ENCODE results near the gene LPAR5. TPM values are rescaled to one million over a fixed set of nuclear protein-coding genes. Genes with fewer than 3 reads are reported as not detected.

Gene LPAR5
- total RNA-seq, 4 donors from 2014 or later = 11.0 to 16.4 (median 12.4) TPM

DNA sequence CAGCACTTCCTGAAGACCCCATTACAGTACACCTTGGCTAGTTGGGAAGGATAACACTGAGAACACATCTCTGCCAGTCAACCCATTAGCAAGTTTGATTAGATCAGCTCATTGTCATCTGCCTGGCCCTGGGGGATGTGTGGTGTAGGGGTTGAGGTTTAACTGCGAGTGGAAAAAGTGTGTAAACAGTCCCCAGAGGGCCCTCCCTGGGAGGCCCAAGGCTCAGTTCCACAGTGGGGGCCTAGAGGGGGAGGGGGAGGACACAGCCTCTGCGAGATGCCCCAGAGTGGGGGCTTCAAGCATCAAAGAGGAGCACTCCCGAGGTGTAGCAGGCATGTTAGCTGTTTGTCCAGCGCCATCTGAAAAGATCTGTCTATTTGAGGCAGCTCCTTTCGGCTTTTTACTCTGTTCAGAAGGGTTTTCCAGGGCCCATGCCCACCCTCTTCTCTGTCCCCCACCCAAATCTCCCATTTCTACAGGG, 344 bp downstream of the LPAR5 start:
- no peak for DNase-seq (ENCODE audit: low spot score in 2 of 2)
- no peak overlapping the region for H3K4me3 ChIP-seq (ENCODE audit: low read depth, poor library complexity, severe bottlenecking)
- intact Hi-C loops (cut with DNase I; ENCODE audit: low total_unique reads) = no loop called here
- 30 to 41% methylated on average over 5 of the region's 5 CpGs for WGBS, 2 donors
- TF ChIP-seq, protein P1, sequence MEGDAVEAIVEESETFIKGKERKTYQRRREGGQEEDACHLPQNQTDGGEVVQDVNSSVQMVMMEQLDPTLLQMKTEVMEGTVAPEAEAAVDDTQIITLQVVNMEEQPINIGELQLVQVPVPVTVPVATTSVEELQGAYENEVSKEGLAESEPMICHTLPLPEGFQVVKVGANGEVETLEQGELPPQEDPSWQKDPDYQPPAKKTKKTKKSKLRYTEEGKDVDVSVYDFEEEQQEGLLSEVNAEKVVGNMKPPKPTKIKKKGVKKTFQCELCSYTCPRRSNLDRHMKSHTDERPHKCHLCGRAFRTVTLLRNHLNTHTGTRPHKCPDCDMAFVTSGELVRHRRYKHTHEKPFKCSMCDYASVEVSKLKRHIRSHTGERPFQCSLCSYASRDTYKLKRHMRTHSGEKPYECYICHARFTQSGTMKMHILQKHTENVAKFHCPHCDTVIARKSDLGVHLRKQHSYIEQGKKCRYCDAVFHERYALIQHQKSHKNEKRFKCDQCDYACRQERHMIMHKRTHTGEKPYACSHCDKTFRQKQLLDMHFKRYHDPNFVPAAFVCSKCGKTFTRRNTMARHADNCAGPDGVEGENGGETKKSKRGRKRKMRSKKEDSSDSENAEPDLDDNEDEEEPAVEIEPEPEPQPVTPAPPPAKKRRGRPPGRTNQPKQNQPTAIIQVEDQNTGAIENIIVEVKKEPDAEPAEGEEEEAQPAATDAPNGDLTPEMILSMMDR (IDR thresholded peaks at IDR 0.05) = no peak
- TF ChIP-seq POLR2A (IDR thresholded peaks at IDR 0.05) = no peak

DNA sequence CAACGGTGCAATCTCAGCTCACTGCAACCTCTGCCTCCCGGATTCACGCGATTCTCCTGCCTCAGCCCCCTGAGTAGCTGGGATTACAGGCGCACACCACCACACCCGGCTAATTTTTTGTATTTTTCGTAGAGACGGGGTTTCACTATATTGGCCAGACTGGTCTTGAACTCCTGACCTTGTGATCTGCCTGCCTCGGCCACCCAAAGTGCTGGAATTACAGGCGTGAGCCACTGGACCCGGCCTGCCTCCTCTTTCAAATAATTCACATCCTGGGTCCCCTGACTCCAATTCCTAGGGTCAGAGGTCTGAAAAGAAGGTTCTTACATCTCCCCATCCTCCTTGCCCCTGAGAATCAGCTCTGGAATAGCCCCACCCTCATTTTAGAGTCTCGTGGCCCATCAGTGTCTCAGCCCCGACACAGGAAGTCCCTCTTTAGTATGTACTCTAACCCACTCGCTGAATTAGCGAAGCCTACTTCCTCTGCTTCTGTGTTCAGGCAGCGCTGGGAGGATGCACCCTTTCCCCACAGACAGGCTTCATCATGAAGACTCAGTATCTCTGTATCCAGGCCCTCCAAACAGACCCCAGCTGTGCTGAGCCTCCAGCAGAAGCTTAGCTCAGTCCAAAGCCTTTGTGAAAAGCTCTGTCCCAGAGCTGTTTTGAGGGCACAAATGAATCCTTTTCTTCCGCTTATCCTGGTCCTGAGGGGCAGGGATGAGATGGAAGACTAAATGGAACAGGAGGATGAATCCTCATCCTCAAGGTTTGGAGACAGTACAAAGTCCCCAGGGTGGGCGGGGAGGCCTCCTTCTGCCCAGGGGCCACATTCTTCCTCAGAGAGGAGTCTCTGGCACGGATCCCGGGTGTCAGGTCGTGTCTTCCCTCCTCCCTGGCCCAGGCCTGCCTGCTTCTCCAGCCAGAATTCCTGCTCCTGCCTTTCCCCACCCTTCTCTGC, 3.5 kb downstream of the LPAR5 start:
- intact Hi-C loops (cut with DNase I; ENCODE audit: low total_unique reads) = no loop called here
- WGBS, 2 donors = 50 to 51% methylated on average over 21 of the region's 21 CpGs
- no peak overlapping the region for H3K4me3 ChIP-seq (ENCODE audit: low read depth, poor library complexity, severe bottlenecking)
- TF ChIP-seq, protein P1 (IDR thresholded peaks at IDR 0.05) = no peak
- no peak for TF ChIP-seq POLR2A (IDR thresholded peaks at IDR 0.05)
- peak in 1 of 2 donors; percentile 39 for DNase-seq (ENCODE audit: low spot score in 2 of 2)

DNA sequence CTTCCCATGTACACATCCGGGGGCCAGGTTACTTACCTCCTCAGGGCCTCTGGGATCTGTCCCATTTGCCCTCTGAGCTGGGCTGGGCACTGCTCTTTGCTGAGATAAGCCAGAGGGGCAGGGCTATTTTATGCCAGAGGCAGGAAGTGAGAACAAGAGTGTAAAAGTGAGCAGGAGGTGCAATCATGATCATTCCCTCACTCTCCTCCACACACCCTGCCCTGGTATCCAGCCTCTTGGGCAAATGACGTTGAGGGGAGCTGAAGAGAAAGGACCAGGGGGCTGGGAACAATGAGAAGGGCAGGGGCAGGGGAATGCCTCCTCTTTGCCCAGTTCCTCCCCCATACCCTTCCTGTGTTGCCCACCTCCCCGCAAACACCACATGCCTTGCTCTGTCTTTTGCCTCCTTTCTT, 4.2 kb downstream of the LPAR5 start:
- no peak for TF ChIP-seq POLR2A (IDR thresholded peaks at IDR 0.05)
- TF ChIP-seq, protein P1 (IDR thresholded peaks at IDR 0.05) = no peak
- DNase-seq (ENCODE audit: low spot score in 2 of 2) = no peak
- 52 to 65% methylated on average over 3 of the region's 3 CpGs for WGBS, 2 donors
- no peak overlapping the region for H3K4me3 ChIP-seq (ENCODE audit: low read depth, poor library complexity, severe bottlenecking)
- intact Hi-C loops (cut with DNase I; ENCODE audit: low total_unique reads) = no loop called here

DNA sequence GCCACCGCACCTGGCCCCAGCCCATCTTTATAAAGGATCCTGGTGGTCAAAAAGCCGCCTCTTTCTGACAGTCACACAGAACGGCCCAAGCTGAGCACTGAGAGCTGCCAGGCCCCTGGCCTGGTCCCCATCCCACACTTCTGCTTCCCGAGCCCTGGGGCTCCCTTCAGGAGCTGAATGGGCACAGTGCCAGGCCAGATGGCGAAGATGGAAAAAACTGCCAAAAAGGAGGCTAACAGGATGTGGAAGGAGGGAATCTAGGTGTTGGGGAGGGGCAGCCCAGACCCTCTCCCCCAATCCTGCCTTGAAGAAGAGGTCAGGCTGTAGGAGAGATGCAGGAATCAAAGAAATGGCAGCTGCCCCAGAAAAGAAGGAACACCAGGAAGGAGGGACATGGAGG, 5.0 kb downstream of the LPAR5 start:
- intact Hi-C loops (cut with DNase I; ENCODE audit: low total_unique reads) = no loop called here
- no peak for DNase-seq (ENCODE audit: low spot score in 2 of 2)
- TF ChIP-seq, protein P1 (IDR thresholded peaks at IDR 0.05) = no peak
- TF ChIP-seq POLR2A (IDR thresholded peaks at IDR 0.05) = no peak
- WGBS, 2 donors = 38 to 43% methylated on average over 5 of the region's 5 CpGs
- H3K4me3 ChIP-seq (ENCODE audit: low read depth, poor library complexity, severe bottlenecking) = no peak overlapping the region

DNA sequence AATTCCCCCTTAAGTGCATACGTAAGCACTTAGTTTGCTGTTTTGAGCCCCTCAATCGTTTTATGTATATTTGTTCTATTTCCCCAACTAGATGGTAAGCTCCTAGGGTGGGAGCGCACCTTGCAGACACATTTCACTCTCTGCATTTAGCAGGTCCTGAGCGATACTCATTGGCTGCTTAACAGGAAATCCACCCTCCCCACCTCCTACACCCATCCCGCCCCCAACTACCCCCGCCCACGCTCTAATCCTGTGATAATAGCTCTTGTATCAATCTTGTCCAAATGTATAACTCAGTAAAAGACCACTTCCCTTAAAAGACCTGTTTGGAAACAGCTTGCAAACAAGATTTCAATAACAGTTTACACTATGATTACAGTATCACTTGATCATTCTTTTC, 8.1 kb downstream of the LPAR5 start:
- H3K4me3 ChIP-seq (ENCODE audit: low read depth, poor library complexity, severe bottlenecking) = no peak overlapping the region
- DNase-seq (ENCODE audit: low spot score in 2 of 2) = no peak
- TF ChIP-seq, protein P1 (IDR thresholded peaks at IDR 0.05) = no peak
- TF ChIP-seq POLR2A (IDR thresholded peaks at IDR 0.05) = no peak
- 67 to 69% methylated on average over 7 of the region's 7 CpGs for WGBS, 2 donors
- intact Hi-C loops (cut with DNase I; ENCODE audit: low total_unique reads) = no loop called here

All from lower leg skin (tissue), 4 donors.